Natural killer cell (primary cell): ENCODE data around the gene SMIM12. TPM values are rescaled to one million over a fixed set of nuclear protein-coding genes. Genes with fewer than 3 reads are reported as not detected.

Source experiments
- ATAC-seq, 3 donors: fragments of 150-1000 bp in 2 of 3; fragments of 200-7000 bp in 1 of 3; cut with Tn5 transposase; 1 replicate in 1 of 3; 2 replicates in 2 of 3; pipeline ENCODE4 v1.10.0; 2021; ENCODE audit warnings: mild to moderate bottlenecking in 2 of 3, moderate library complexity in 2 of 3
- DNase-seq, 2 donors: peaks; one replicate each; pipeline versions ENCODE4 v3.0.0 to v3.0.0-alpha.2; 2013 to 2021; ENCODE audit warnings: mixed read lengths in 1 of 2
- H3K27ac ChIP-seq: one replicate; pipeline ENCODE4 v1.5.1; 2013; ENCODE audit warnings: mild to moderate bottlenecking, low read length
- H3K27me3 ChIP-seq: one replicate; pipeline ENCODE4 v1.6.1; 2013; ENCODE audit warnings: low read length; ENCODE audit not compliant: control insufficient read depth, insufficient read depth
- H3K36me3 ChIP-seq: one replicate; pipeline ENCODE4 v1.6.1; 2013; ENCODE audit warnings: low read length; ENCODE audit not compliant: control insufficient read depth, insufficient read depth
- H3K4me1 ChIP-seq: one replicate; pipeline ENCODE4 v1.6.1; 2013; ENCODE audit warnings: low read length; ENCODE audit not compliant: control insufficient read depth, insufficient read depth
- H3K4me3 ChIP-seq: one replicate; pipeline ENCODE4 v1.5.1; 2013; ENCODE audit warnings: low read length
- H3K9me3 ChIP-seq: one replicate; pipeline ENCODE4 v1.6.1; 2013; ENCODE audit warnings: low read length; ENCODE audit not compliant: control insufficient read depth, insufficient read depth
- H3K27ac Mint-ChIP-seq, 2 donors: one replicate each; pipeline ENCODE4 v1.8.0; 2022; ENCODE audit warnings: mild to moderate bottlenecking in 2 of 2, mixed read lengths in 2 of 2, moderate library complexity in 1 of 2
- H3K27me3 Mint-ChIP-seq, 2 donors: one replicate each; pipeline ENCODE4 v1.8.0; 2022; ENCODE audit warnings: low read depth in 2 of 2, mixed read lengths in 2 of 2
- H3K36me3 Mint-ChIP-seq: one replicate; pipeline ENCODE4 v1.8.0; 2022; ENCODE audit warnings: mixed read lengths
- H3K4me1 Mint-ChIP-seq, 2 donors: one replicate each; pipeline ENCODE4 v1.8.0; 2022; ENCODE audit warnings: mixed read lengths in 2 of 2
- H3K4me3 Mint-ChIP-seq: one replicate; pipeline ENCODE4 v1.8.0; 2022; ENCODE audit warnings: mild to moderate bottlenecking, moderate library complexity, mixed read lengths
- H3K9me3 Mint-ChIP-seq, 2 donors: one replicate each; pipeline ENCODE4 v1.8.0; 2022; ENCODE audit warnings: mixed read lengths in 2 of 2
- WGBS: methylation state at CpG from one replicate; pipeline ENCODE4 v1.1.7; 2013; ENCODE audit warnings: missing lambda C conversion rate; ENCODE audit not compliant: insufficient coverage; 5-methylcytosine and 5-hydroxymethylcytosine counted together
- intact Hi-C: fragments of 100-400 bp; cut with micrococcal nuclease; formaldehyde crosslinking; loops from one replicate; pipeline ENCODE4 v1.14.2; 2022
- total RNA-seq, 4 donors: library from RNA; stranded (reverse); fragments of 120-200 nt in 1 of 4; gene quantifications; one replicate each; pipeline versions ENCODE4 v1.2.3 to v1.2.4, GENCODE V29; 2013 to 2022
- TF ChIP-seq, protein P1 (sequence below): fragments of 200-600 bp; IDR thresholded peaks from one replicate; pipeline ENCODE4 v1.8.0; 2022; ENCODE audit warnings: antibody characterized with exemption

The SMIM12 gene
- total RNA-seq, 3 donors from 2014 or later (not counting 1 experiment from before 2014, with no cell fraction given) = 33.4 to 44.5 (median 36.5) TPM

DNA sequence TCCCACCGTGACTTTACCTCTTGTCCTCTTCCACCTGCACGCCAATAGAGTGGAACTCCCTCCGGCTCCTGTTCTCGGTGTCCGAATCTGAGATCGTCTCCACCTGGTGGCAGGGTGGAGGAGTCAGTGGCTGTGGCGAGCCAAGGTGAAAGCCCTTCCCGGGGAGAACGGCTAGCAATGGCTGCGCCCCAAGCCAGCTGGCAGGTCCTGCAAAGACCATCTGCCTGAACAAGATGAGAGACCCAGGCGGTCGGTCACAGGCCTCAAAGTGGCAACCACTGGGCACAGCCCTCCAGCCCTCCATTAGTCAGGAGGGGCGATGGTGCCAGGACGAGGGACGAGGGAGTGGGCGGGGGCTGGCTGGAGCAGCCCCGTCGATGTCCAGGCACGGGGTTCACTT lies 25.4 kb upstream of the SMIM12 start:
- peaks cover 12% of the 10 kb centered on the region for H3K4me1 ChIP-seq
- intact Hi-C loops = loop anchor here (1.0 kb wide), 1 partner anchor 33 kb away; no protein-coding TSS in a partner anchor
- peaks cover 0 to 15% of the 10 kb centered on the region in 2 donors for H3K4me1 Mint-ChIP-seq
- H3K9me3 ChIP-seq = no peaks in the 10 kb centered on the region
- H3K27me3 Mint-ChIP-seq = peaks cover 33 to 52% of the 10 kb centered on the region in 2 donors
- TF ChIP-seq, protein P1, sequence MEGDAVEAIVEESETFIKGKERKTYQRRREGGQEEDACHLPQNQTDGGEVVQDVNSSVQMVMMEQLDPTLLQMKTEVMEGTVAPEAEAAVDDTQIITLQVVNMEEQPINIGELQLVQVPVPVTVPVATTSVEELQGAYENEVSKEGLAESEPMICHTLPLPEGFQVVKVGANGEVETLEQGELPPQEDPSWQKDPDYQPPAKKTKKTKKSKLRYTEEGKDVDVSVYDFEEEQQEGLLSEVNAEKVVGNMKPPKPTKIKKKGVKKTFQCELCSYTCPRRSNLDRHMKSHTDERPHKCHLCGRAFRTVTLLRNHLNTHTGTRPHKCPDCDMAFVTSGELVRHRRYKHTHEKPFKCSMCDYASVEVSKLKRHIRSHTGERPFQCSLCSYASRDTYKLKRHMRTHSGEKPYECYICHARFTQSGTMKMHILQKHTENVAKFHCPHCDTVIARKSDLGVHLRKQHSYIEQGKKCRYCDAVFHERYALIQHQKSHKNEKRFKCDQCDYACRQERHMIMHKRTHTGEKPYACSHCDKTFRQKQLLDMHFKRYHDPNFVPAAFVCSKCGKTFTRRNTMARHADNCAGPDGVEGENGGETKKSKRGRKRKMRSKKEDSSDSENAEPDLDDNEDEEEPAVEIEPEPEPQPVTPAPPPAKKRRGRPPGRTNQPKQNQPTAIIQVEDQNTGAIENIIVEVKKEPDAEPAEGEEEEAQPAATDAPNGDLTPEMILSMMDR = no peak
- no peak overlapping the region for H3K27ac ChIP-seq
- peaks cover 19% of the 10 kb centered on the region for H3K27me3 ChIP-seq
- WGBS = 43% methylated on average over 19 of the region's 19 CpGs
- no peaks in the 10 kb centered on the region for H3K36me3 ChIP-seq
- ATAC-seq = no peak
- peak in 1 of 2 donors; percentile 21 for DNase-seq
- H3K27ac Mint-ChIP-seq = no peak overlapping the region
- H3K36me3 Mint-ChIP-seq = no peaks in the 10 kb centered on the region
- no peaks in the 10 kb centered on the region for H3K9me3 Mint-ChIP-seq
- no peak overlapping the region for H3K4me3 ChIP-seq
- H3K4me3 Mint-ChIP-seq = peak overlapping the region; percentile 78

GRCh38 chr1:34884536-34884935 lies 25.0 kb upstream of the SMIM12 start:
- intact Hi-C loops = no loop called here
- no peak overlapping the region for H3K4me3 ChIP-seq
- H3K36me3 Mint-ChIP-seq = no peaks in the 10 kb centered on the region
- H3K27ac ChIP-seq = no peak overlapping the region
- H3K27ac Mint-ChIP-seq = no peak overlapping the region
- peak overlapping the region; percentile 78 for H3K4me3 Mint-ChIP-seq
- H3K36me3 ChIP-seq = no peaks in the 10 kb centered on the region
- H3K4me1 Mint-ChIP-seq = peaks cover 0 to 15% of the 10 kb centered on the region in 2 donors
- no peaks in the 10 kb centered on the region for H3K9me3 Mint-ChIP-seq
- H3K4me1 ChIP-seq = peaks cover 12% of the 10 kb centered on the region
- TF ChIP-seq, protein P1 = no peak
- 64% methylated on average over 3 of the region's 3 CpGs for WGBS
- H3K27me3 Mint-ChIP-seq = peaks cover 30 to 48% of the 10 kb centered on the region in 2 donors
- peaks cover 16% of the 10 kb centered on the region for H3K27me3 ChIP-seq
- no peaks in the 10 kb centered on the region for H3K9me3 ChIP-seq
- DNase-seq = no peak
- ATAC-seq = no peak

DNA sequence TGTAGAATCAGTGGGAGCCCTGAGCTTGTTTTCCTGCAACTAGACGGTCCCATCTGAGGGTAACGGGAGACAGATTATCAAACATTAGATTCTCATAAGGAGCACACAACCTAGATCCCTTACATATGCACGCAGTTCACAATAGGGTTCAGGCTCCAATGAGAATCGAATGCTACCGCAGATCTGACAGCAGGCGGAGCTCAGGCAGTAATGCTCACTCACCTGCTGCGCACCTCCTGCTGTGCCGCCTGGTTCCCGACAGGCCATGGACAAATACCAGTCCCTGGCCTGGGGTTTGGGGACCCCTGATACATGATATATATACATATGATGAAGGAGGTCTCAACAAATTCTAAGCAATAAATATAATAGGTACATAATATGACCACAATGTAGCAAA lies 19.7 kb upstream of the SMIM12 start:
- H3K27me3 Mint-ChIP-seq = peaks cover 30 to 49% of the 10 kb centered on the region in 2 donors
- no peak for ATAC-seq

More for the DNA sequence above, 19.7 kb upstream of the SMIM12 start:
- WGBS = 79% methylated on average over 9 of the region's 9 CpGs
- Histone ChIP-seq H3K9me3 (no peaks in the 10 kb centered on the region), H3K27ac (no peak overlapping the region), H3K36me3 (no peaks in the 10 kb centered on the region), H3K27me3 (peaks cover 6% of the 10 kb centered on the region), H3K4me1 (no peaks in the 10 kb centered on the region), H3K4me3 (no peak overlapping the region)
- H3K9me3 Mint-ChIP-seq = no peaks in the 10 kb centered on the region
- no peak overlapping the region for H3K4me3 Mint-ChIP-seq
- no peaks in the 10 kb centered on the region for H3K36me3 Mint-ChIP-seq
- DNase-seq = no peak
- TF ChIP-seq, protein P1 = no peak
- H3K4me1 Mint-ChIP-seq = no peaks in the 10 kb centered on the region
- intact Hi-C loops = no loop called here
- no peak overlapping the region for H3K27ac Mint-ChIP-seq
